ENCODE measurements around the gene CHST7.
A peak's percentile ranks its signal among the peaks of the same experiment; 100 is the strongest.

The CHST7 gene

DNA sequence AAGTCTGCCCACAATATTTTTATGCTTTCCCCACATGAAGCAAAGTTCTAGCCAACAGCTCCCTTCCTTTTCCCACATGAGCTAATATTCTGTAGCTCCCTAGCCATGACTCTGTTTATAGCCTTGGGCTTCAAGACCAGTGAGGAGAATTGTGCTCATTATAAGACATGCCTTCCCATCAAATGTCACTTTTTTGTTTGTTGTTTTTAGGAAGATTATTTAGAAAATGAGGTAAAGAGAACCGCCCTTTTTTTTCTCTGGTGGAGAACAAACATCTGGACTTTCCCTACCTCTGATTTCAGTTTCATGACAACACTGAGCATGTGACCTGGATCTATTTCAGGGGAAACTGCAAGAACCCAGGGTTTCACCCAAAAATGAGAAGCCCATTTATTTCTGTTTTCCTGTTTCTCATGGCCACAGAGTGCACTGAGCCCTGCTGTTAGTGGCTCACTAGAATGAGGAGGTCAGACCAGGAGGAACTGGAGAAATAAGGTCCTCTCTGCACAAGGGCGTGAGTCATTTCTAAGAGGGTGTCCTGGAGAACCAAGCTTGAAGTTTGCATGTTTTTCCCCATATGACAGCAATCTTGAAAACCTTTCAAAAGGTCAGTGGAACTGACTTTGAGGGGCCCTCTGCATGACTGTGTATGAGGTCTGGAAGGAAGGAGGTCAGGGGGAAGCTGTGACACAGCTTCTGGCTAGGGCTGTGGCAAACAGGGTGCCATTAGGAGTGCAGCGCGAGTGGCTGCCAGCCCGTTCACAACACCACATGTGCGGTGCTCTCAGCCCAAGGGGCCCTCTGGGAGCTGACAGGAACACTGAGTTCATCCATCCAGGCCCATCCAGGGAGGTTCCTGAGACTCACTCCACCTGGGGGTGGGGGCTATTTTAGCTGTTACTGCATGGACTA, 55.2 kb downstream of the CHST7 start:
- peak; percentile 89 for DNase-seq (ENCODE audit: low read depth)
- TF ChIP-seq, protein P1, sequence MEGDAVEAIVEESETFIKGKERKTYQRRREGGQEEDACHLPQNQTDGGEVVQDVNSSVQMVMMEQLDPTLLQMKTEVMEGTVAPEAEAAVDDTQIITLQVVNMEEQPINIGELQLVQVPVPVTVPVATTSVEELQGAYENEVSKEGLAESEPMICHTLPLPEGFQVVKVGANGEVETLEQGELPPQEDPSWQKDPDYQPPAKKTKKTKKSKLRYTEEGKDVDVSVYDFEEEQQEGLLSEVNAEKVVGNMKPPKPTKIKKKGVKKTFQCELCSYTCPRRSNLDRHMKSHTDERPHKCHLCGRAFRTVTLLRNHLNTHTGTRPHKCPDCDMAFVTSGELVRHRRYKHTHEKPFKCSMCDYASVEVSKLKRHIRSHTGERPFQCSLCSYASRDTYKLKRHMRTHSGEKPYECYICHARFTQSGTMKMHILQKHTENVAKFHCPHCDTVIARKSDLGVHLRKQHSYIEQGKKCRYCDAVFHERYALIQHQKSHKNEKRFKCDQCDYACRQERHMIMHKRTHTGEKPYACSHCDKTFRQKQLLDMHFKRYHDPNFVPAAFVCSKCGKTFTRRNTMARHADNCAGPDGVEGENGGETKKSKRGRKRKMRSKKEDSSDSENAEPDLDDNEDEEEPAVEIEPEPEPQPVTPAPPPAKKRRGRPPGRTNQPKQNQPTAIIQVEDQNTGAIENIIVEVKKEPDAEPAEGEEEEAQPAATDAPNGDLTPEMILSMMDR (IDR thresholded peaks at IDR 0.05; ENCODE audit: insufficient read depth, low read depth, low read length, missing control alignments), result no peak

DNA sequence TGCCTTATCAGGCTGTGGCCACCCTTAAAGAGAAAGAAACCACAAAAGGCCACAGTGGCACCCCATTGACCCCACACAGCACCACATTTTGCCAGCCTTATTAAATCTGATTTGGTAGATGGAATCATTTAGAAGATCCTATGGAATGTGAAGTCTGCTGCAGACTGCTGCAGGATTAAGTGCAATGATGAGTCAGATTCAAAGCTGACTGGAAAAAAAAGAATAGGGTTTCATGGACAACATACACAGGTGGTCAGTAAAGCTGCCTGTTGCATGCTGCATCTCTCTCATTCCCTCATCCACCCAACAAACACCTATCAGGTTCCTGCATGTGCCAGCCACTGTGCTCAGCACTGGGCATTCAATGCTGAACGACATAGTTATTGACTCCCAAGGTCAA, 56.6 kb downstream of the CHST7 start:
- no peak overlapping the region for H3K4me3 ChIP-seq (ENCODE audit: low read depth, low read length)
- no peak for DNase-seq (ENCODE audit: low read depth)
- TF ChIP-seq, protein P1 (IDR thresholded peaks at IDR 0.05; ENCODE audit: insufficient read depth, low read depth, low read length, missing control alignments), result no peak

More for the DNA sequence above, 55.2 kb downstream of the CHST7 start:
- no peak overlapping the region for H3K4me3 ChIP-seq (ENCODE audit: low read depth, low read length)

DNA sequence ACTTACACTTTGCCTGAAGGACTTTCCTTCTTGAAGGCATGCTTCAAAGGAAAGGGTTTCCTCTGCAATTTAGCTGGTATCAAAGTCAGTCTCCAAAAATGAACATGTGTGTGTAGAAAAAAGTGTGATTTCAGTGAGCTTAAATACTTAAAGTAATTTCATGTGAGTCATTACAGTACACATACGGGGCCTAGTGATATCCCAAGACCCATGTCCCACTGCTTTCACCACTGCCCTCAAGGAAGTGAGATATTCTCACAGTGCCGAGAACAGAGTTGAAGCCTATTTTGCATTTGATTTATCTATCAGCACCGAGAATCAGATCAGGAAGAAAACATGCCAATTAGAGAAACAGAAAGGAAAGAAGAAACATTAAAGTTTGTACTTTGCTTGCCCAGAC, 61.0 kb downstream of the CHST7 start:
- TF ChIP-seq, protein P1 (IDR thresholded peaks at IDR 0.05; ENCODE audit: insufficient read depth, low read depth, low read length, missing control alignments), result no peak
- no peak overlapping the region for H3K4me3 ChIP-seq (ENCODE audit: low read depth, low read length)
- peak; percentile 75 for DNase-seq (ENCODE audit: low read depth)

DNA sequence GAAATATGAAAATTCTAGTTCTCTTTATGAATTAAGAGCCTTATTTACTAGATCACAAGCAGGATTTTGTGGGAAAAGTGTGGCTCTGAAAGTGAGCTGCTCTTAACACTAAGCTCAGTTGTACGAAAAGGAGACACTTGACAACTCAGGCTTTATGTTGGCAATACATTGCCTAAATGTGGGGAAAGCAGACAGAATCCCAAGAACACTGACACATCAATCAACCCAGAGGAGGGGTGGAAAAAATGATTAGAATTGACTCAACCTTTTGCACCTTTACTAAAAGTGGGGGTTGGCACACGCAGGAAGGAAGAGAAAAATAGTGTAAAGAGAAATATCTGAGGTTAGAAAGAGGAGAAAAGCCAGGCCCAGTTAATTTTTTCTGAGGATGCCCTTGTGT, 61.6 kb downstream of the CHST7 start:
- no peak for DNase-seq (ENCODE audit: low read depth)
- TF ChIP-seq, protein P1 (IDR thresholded peaks at IDR 0.05; ENCODE audit: insufficient read depth, low read depth, low read length, missing control alignments), result no peak
- no peak overlapping the region for H3K4me3 ChIP-seq (ENCODE audit: low read depth, low read length)

DNA sequence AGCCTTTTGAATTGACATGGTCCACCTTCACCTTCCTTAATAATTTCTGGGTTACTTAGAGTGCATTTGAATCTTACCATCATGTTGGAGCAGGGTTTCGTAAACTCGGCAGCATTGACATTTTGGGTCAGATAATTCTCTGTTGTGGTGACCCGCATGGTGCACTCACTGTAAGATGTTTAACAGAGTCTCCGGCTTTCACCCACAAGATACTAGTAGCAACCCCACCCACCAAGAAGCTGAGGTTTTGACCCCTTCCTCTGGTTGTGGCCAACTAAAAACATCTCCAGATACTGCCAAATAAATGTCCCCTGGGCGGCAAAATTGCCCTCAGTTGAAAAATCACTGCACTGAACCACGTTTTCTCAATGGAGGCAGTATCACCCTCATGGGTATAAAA, 62.7 kb downstream of the CHST7 start:
- no peak for DNase-seq (ENCODE audit: low read depth)
- TF ChIP-seq, protein P1 (IDR thresholded peaks at IDR 0.05; ENCODE audit: insufficient read depth, low read depth, low read length, missing control alignments), result no peak
- no peak overlapping the region for H3K4me3 ChIP-seq (ENCODE audit: low read depth, low read length)

DNA sequence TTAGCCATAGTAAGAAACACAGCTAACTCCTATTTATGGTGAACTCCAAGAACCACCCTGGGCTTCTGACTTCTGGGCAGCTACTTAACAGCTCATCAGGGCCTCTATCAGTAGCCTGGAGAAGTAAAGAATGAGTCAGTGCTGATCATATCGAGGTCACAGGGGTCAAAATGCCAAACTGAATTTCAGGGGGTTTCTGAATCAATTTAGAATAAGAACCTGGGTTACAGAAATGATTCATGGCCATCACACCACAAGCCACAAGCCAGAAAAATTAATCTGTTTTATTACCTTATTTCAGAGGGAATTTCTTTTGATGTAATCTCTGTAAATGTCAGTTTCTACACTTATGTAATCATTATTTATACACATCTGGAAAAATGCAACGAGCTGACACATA, 64.4 kb downstream of the CHST7 start:
- peak; percentile 77 for DNase-seq (ENCODE audit: low read depth)
- TF ChIP-seq, protein P1 (IDR thresholded peaks at IDR 0.05; ENCODE audit: insufficient read depth, low read depth, low read length, missing control alignments), result no peak

More for the DNA sequence above, 64.4 kb downstream of the CHST7 start:
- H3K4me3 ChIP-seq (ENCODE audit: low read depth, low read length), result no peak overlapping the region

All from GM12865 (cell line).